H9 (cell line): ENCODE results near the gene IDH1. TPM values are rescaled to one million over a fixed set of nuclear protein-coding genes. Genes with fewer than 3 reads are reported as not detected.

Experiments used
- DNase-seq: peaks from one replicate; pipeline ENCODE4 v3.0.0-alpha.2; 2017
- H2AFZ ChIP-seq: one replicate; pipeline ENCODE4 v1.6.1; 2013; ENCODE audit warnings: mild to moderate bottlenecking, low read length, control low read depth, moderate library complexity
- H2AK5ac ChIP-seq: 2 replicates; pipeline ENCODE4 v1.6.1; 2013; ENCODE audit warnings: low read length, control low read depth, mixed read lengths; ENCODE audit not compliant: insufficient read length
- H2BK120ac ChIP-seq: one replicate; pipeline ENCODE4 v1.6.1; 2013; ENCODE audit warnings: low read depth, mild to moderate bottlenecking, low read length, control low read depth, inconsistent platforms; ENCODE audit not compliant: poor library complexity, severe bottlenecking
- H2BK12ac ChIP-seq: 2 replicates; pipeline ENCODE4 v1.6.1; 2013; ENCODE audit warnings: low read length, control low read depth, mixed read lengths, low read depth; ENCODE audit not compliant: insufficient read length
- H2BK15ac ChIP-seq: 2 replicates; pipeline ENCODE4 v1.6.1; 2013; ENCODE audit warnings: low read depth, low read length, control low read depth
- H2BK20ac ChIP-seq: one replicate; pipeline ENCODE4 v1.6.1; 2013; ENCODE audit warnings: low read depth, mild to moderate bottlenecking, low read length, control low read depth, inconsistent platforms; ENCODE audit not compliant: poor library complexity, severe bottlenecking
- H2BK5ac ChIP-seq: 2 replicates; pipeline ENCODE4 v1.6.1; 2013; ENCODE audit warnings: low read length, control low read depth, mixed read lengths; ENCODE audit not compliant: insufficient read length
- H3K14ac ChIP-seq: 2 replicates; pipeline ENCODE4 v1.6.1; 2013; ENCODE audit warnings: low read length, control low read depth; ENCODE audit not compliant: insufficient read depth
- H3K18ac ChIP-seq: 2 replicates; pipeline ENCODE4 v1.6.1; 2013; ENCODE audit warnings: low read depth, mild to moderate bottlenecking, mixed read lengths, low read length, control low read depth; ENCODE audit not compliant: insufficient read length
- H3K23ac ChIP-seq: 2 replicates; pipeline ENCODE4 v1.6.1; 2013; ENCODE audit warnings: low read length, control low read depth, mixed read lengths, low read depth; ENCODE audit not compliant: insufficient read length
- H3K23me2 ChIP-seq: 2 replicates; pipeline ENCODE4 v1.6.1; 2013; ENCODE audit warnings: low read depth, mild to moderate bottlenecking, mixed read lengths, low read length, control low read depth; ENCODE audit not compliant: insufficient read length, poor library complexity, severe bottlenecking
- H3K27ac ChIP-seq: 2 replicates; pipeline ENCODE4 v1.5.1; 2013; ENCODE audit warnings: low read length, control low read depth, mixed read lengths, low read depth; ENCODE audit not compliant: insufficient read length
- H3K27me3 ChIP-seq: 2 replicates; pipeline ENCODE4 v1.6.1; 2013; ENCODE audit warnings: low read length, control low read depth, inconsistent platforms; ENCODE audit not compliant: insufficient read depth
- H3K4ac ChIP-seq: 2 replicates; pipeline ENCODE4 v1.6.1; 2013; ENCODE audit warnings: low read depth, mild to moderate bottlenecking, control low read depth, inconsistent platforms, low read length, moderate library complexity
- H3K4me1 ChIP-seq: 2 replicates; pipeline ENCODE4 v1.6.1; 2013; ENCODE audit warnings: low read length, control low read depth, inconsistent platforms; ENCODE audit not compliant: insufficient read depth
- H3K4me2 ChIP-seq: 2 replicates; pipeline ENCODE4 v1.6.1; 2013; ENCODE audit warnings: low read length, control low read depth, mixed read lengths; ENCODE audit not compliant: insufficient read length, insufficient read depth
- H3K56ac ChIP-seq: 2 replicates; pipeline ENCODE4 v1.6.1; 2013; ENCODE audit warnings: low read depth, mild to moderate bottlenecking, mixed read lengths, low read length, control low read depth; ENCODE audit not compliant: insufficient read length
- H3K79me1 ChIP-seq: 2 replicates; pipeline ENCODE4 v1.6.1; 2013; ENCODE audit warnings: low read depth, mild to moderate bottlenecking, moderate library complexity, low read length, control low read depth, inconsistent platforms; ENCODE audit not compliant: insufficient read depth, poor library complexity, severe bottlenecking
- H3K79me2 ChIP-seq: 2 replicates; pipeline ENCODE4 v1.6.1; 2013; ENCODE audit warnings: low read length, control low read depth, inconsistent platforms; ENCODE audit not compliant: insufficient read depth
- H3K9ac ChIP-seq: 2 replicates; pipeline ENCODE4 v1.6.1; 2013; ENCODE audit warnings: low read length, control low read depth, mixed read lengths; ENCODE audit not compliant: insufficient read length; ENCODE audit errors: extremely low read depth
- H3K9me3 ChIP-seq: one replicate; pipeline ENCODE4 v1.6.1; 2013; ENCODE audit warnings: low read depth, low read length, inconsistent platforms; ENCODE audit not compliant: control insufficient read depth
- H3T11ph ChIP-seq: one replicate; pipeline ENCODE4 v1.6.1; 2013; ENCODE audit warnings: mild to moderate bottlenecking, low read length, control low read depth, inconsistent platforms
- H4K20me1 ChIP-seq: one replicate; pipeline ENCODE4 v1.6.1; 2013; ENCODE audit not compliant: control insufficient read depth, insufficient read length, insufficient read depth
- H4K5ac ChIP-seq: 2 replicates; pipeline ENCODE4 v1.6.1; 2013; ENCODE audit warnings: low read depth, mild to moderate bottlenecking, mixed read lengths, low read length, control low read depth; ENCODE audit not compliant: insufficient read length
- H4K8ac ChIP-seq: replicated peaks from 2 replicates; pipeline ENCODE4 v1.6.1; 2013; ENCODE audit warnings: low read length, control low read depth, mixed read lengths, low read depth; ENCODE audit not compliant: insufficient read length
- H4K91ac ChIP-seq: 2 replicates; pipeline ENCODE4 v1.6.1; 2013; ENCODE audit warnings: low read depth, mild to moderate bottlenecking, moderate library complexity, mixed read lengths, low read length, control low read depth; ENCODE audit not compliant: insufficient read length
- H3K27ac Mint-ChIP-seq, 3 experiments: 2 replicates in 2 of 3; 3 replicates in 1 of 3; pipeline ENCODE4 v1.8.0; 2020 to 2021; ENCODE audit warnings: mixed read lengths in 3 of 3, mild to moderate bottlenecking in 1 of 3, moderate library complexity in 1 of 3
- H3K27me3 Mint-ChIP-seq: 2 replicates; pipeline ENCODE4 v1.8.0; 2021; ENCODE audit warnings: low read depth, mild to moderate bottlenecking, moderate library complexity, mixed read lengths
- H3K36me3 Mint-ChIP-seq, 3 experiments: 2 replicates in 2 of 3; 3 replicates in 1 of 3; pipeline ENCODE4 v1.8.0; 2020 to 2021; ENCODE audit warnings: low read depth in 3 of 3, mixed read lengths in 3 of 3; ENCODE audit not compliant: insufficient read depth in 1 of 3
- H3K4me1 Mint-ChIP-seq, 2 experiments: 2 replicates each; pipeline ENCODE4 v1.8.0; 2020; ENCODE audit warnings: mixed read lengths in 2 of 2
- H3K4me3 Mint-ChIP-seq, 2 experiments: 2 replicates in 1 of 2; 3 replicates in 1 of 2; pipeline ENCODE4 v1.8.0; 2020 to 2021; ENCODE audit warnings: mild to moderate bottlenecking in 2 of 2, mixed read lengths in 2 of 2, moderate library complexity in 1 of 2
- H3K9me3 Mint-ChIP-seq, 2 experiments: 2 replicates in 1 of 2; 3 replicates in 1 of 2; pipeline ENCODE4 v1.8.0; 2020; ENCODE audit warnings: mild to moderate bottlenecking in 2 of 2, mixed read lengths in 2 of 2, moderate library complexity in 1 of 2
- CTCF ChIP-seq: fragments of 200-600 bp; sonication (generic); conservative IDR thresholded peaks from 3 replicates; pipeline ENCODE4 v1.8.0; 2021; ENCODE audit warnings: antibody characterized with exemption, mild to moderate bottlenecking
- WGBS: extraction: QIAGEN DNeasy Blood & Tissue Kit; methylation state at CpG from one replicate; pipeline ENCODE4 v1.1.7; 2013; ENCODE audit warnings: missing lambda C conversion rate, low lambda C conversion rate, mixed read lengths; ENCODE audit not compliant: insufficient read length; ENCODE audit errors: extremely low coverage; 5-methylcytosine and 5-hydroxymethylcytosine counted together
- total RNA-seq: library from RNA; stranded (reverse); gene quantifications from 2 replicates; pipeline ENCODE4 v1.2.1, GENCODE V29; 2021

The IDH1 gene
- total RNA-seq, 1 experiment from 2014 or later = 234 TPM

- Mint-ChIP-seq H3K4me1 (peaks cover 44 to 56% of the 10 kb centered on the region in 2 experiments), H3K27me3 (no peaks in the 10 kb centered on the region), H3K27ac (peak within 1 kb of the TSS in 2 of 3 experiments; percentile 21 to 68; a peak in 2 of 7 replicates), H3K4me3 (no peak within 1 kb of the TSS), H3K36me3 (no peaks in the 10 kb centered on the region), H3K9me3 (no peaks in the 10 kb centered on the region; a peak in 1 of 5 replicates)
- Histone ChIP-seq H3K27me3 (no peaks in the 10 kb centered on the region), H3K79me2 (no peaks in the 10 kb centered on the region), H2BK120ac (no peak within 1 kb of the TSS), H2BK20ac (no peak within 1 kb of the TSS), H4K20me1 (no peaks in the 10 kb centered on the region), H3K4me1 (peaks cover 8% of the 10 kb centered on the region), H4K91ac (no peak within 1 kb of the TSS), H2AK5ac (no peak within 1 kb of the TSS), H3K4me2 (no peak within 1 kb of the TSS), H2BK5ac (no peak within 1 kb of the TSS), H2BK12ac (no peak within 1 kb of the TSS), H2BK15ac (no peak within 1 kb of the TSS), H2AFZ (no peak within 1 kb of the TSS), H3K9ac (no peak within 1 kb of the TSS), H3K9me3 (no peaks in the 10 kb centered on the region), H3T11ph (no peak within 1 kb of the TSS), H4K8ac (no peak within 1 kb of the TSS), H3K18ac (no peak within 1 kb of the TSS), H3K27ac (no peak within 1 kb of the TSS), H3K23ac (no peak within 1 kb of the TSS), H3K79me1 (no peaks in the 10 kb centered on the region), H3K23me2 (no peaks in the 10 kb centered on the region), H3K14ac (no peak within 1 kb of the TSS), H3K4ac (no peak within 1 kb of the TSS), H4K5ac (no peak within 1 kb of the TSS), H3K56ac (no peak within 1 kb of the TSS)
- DNase-seq = no peak
- TF ChIP-seq CTCF = no peak
- no CpG with 5 or more reads among the region's 10 CpGs for WGBS
Observed at GRCh38 chr2:208189810-208190503, 64.9 kb downstream of the IDH1 start, which contains the start of gene C2orf80. TSS of gene C2orf80 (minus strand) at chr2:208190030. CDS start at chr2:208186986, 3,044 bp downstream.
